Activated gamma-delta T cell (primary cell): ENCODE measurements around the gene GRPEL1.

Experiments used
- DNase-seq: peaks from one replicate; lab custom pipeline; 2025; lab: John Stamatoyannopoulos, UW

GRPEL1 gene

GRCh38 chr4:7045553-7045952 lies 22.3 kb downstream of the GRPEL1 start:
- DNase-seq = no peak

GRCh38 chr4:7044137-7044930 lies 23.5 kb downstream of the GRPEL1 start:
- no peak for DNase-seq

GRCh38 chr4:7043284-7044136 lies 24.4 kb downstream of the GRPEL1 start, which contains the start of gene TADA2B:
TADA2B (plus strand) TSS chr4:7043372; CDS start chr4:7043580, 208 bp downstream.
- DNase-seq = peak; percentile 43

GRCh38 chr4:7042503-7043283 lies 25.2 kb downstream of the GRPEL1 start:
- DNase-seq = peak; percentile 90

- no peak for DNase-seq
Observed at GRCh38 chr4:7041801-7042502, 25.9 kb downstream of the GRPEL1 start.

- DNase-seq = no peak
Observed at GRCh38 chr4:7041246-7041645, 26.6 kb downstream of the GRPEL1 start.

- no peak for DNase-seq
Observed at GRCh38 chr4:7040765-7041164, 27.1 kb downstream of the GRPEL1 start.

GRCh38 chr4:7037425-7037824 lies 30.4 kb downstream of the GRPEL1 start:
- DNase-seq = no peak

GRCh38 chr4:7034262-7035081 lies 33.4 kb downstream of the GRPEL1 start:
- no peak for DNase-seq

- DNase-seq = no peak
Observed at GRCh38 chr4:7032596-7032995, 35.3 kb downstream of the GRPEL1 start.

GRCh38 chr4:7031558-7032449 lies 36.1 kb downstream of the GRPEL1 start:
- DNase-seq = no peak

- no peak for DNase-seq
Observed at GRCh38 chr4:7030856-7031255, 37.0 kb downstream of the GRPEL1 start.

- DNase-seq = no peak
Observed at GRCh38 chr4:7029921-7030320, 37.9 kb downstream of the GRPEL1 start.

- DNase-seq = no peak
Observed at GRCh38 chr4:7029212-7029611, 38.7 kb downstream of the GRPEL1 start.

- DNase-seq = no peak
Observed at GRCh38 chr4:7027913-7028312, 40.0 kb downstream of the GRPEL1 start.

GRCh38 chr4:7027284-7027683 lies 40.6 kb downstream of the GRPEL1 start:
- DNase-seq = no peak

GRCh38 chr4:7026107-7026506 lies 41.8 kb downstream of the GRPEL1 start:
- no peak for DNase-seq

- no peak for DNase-seq
Observed at GRCh38 chr4:7025040-7025602, 42.7 kb downstream of the GRPEL1 start.

GRCh38 chr4:7024336-7024890 lies 43.5 kb downstream of the GRPEL1 start:
- no peak for DNase-seq
